HG03442 (cell line): ENCODE results near the gene AFF3.

Experiments used
- ATAC-seq: cut with Tn5 transposase; IDR thresholded peaks from one replicate; pipeline ENCODE4 v1.9.1; 2021; ENCODE audit warnings: mild to moderate bottlenecking, moderate library complexity; ENCODE audit not compliant: unreplicated experiment

The AFF3 gene

DNA sequence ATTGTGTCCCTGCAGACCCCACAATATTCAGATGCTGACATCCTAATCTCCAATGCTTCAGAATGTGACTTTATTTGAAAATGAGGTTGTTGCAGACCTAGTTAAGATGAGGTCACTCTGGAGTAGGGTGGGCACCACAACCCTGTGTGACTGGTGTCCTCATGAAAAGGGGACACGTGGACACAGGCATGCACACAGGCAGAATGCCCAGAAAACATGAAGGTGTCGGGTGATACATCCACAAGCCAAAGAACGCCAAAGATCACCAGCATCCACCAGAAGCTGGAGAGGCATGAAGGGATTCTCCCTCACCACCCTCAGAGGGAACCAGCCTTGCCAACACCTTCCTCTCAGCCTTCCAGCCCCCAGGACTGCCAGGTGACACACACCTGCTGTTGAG, 69.3 kb downstream of the AFF3 start:
- ATAC-seq, result no peak

DNA sequence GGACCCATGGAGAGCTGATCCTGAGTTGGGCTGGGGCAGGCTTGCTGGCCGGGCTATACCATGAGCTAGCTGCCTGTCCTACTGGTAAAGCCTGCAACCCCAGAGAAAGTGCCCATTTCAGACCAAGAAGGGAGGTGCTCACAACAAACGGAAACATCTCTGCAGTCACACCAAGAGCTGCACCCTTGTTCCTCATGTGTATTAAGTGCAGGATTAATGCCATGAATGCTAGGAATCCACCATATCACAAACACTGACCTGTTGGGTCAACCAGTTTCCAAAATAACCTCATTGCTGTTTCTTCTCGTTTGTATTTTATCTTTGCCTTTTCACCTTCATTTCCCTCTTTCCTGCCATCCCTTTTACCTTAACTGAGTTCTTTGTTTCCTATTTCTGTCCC, 69.9 kb downstream of the AFF3 start:
- ATAC-seq, result no peak

DNA sequence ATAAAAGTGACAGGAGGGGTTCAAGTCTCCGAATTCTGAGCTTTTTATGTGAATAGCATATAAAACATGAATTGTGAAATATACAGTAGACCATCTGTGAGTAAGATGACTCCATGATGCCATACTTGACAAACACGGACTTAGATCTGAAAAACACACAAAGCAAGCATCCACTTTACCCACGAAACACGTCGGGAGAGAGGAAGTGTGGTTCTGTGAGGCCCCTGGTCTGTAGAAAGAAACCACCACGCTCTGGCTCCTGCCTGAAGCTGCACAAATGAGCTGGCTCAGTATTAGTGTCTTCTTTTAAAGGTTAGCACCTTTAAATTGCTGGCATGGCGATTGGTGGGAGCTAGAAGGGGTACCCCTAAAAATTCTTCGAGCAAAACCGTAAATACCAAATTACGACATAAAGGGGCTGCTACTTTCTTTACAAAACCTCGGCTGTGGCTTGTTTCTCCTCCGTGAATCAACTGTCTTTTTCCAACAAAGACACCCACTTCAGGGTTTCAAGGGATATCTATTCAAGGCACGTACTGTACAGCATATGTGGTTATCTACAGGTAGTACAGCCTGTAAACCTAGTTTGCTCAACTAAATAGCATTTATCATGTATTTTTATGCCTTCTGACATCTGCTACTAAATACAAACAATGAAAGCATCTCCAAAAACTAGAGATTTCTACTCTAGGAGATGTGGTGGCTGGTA, 70.9 kb downstream of the AFF3 start:
- ATAC-seq, result no peak

DNA sequence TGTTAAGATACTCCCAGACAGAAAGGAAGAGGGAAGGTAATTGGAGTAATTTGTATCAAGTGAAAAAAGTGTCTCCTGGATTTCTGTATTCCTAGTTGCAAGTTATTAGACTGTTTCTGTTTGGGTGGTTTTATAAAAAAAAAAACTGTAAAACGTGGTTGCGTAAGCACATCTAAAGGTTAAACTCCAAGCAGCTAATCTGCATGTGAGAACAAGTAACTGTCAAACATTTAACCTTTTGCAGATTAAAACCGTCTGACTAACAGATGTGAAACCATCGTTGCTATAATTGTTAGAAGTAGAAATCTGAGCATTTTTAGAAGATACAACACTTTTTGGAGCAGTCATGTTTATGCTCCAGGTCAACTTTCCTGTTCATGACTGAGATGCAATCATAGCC, 72.3 kb downstream of the AFF3 start:
- ATAC-seq, result no peak

DNA sequence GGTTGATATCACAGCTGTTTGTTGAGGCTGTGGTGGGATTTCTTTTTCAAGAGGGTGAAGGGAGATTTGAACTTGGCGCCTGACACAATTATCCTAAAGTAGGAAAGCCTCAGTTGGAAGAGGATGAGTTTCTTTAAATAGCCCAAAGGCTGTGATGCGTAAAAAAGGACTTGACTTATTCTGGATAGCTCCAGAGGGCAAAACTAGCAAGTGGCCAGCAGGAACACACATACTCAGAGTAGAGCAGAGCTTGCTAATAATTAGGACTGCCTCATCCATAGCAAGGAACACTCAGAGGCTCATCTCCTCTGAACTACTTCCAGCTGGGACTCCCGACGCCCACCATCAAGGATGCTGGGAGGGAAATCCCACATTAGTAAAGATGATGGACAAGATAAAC, 74.0 kb downstream of the AFF3 start:
- ATAC-seq, result no peak

DNA sequence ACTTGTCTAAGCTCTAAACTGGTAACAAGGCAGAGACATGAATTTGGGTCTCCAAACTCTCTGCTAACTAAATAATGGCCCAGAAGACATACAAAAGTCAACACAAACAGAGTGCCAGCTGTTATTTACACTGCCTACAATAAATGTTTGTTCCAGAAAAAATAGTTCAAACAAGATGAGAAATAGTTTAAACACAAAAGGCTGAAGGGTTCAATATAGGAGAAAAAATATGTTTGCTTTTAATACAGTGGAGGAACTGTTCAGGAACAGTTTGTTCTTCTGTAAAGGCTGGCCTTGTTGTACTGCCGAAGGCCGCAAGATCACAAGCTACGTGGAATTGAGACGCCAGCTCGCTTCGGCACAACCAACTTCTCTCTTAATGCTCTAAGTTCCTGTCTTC, 74.6 kb downstream of the AFF3 start:
- no peak for ATAC-seq

DNA sequence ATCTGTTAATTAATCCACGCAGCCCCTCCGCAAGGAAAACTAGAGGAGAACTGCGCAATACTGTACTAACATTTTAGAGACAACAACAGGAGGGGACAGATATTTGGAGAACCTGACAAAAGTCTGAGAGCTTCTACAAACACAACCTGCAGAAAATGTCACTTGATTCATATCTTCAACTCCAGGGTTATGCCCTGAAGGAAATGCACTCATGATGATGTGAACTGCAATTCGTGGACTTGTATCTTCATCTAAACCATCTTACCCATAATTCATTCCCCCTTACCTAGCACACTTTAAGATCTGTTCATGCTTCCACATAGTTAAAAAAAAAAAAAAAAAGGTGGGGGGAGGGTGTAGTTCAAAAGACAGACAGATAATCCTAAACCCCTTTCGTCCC, 75.5 kb downstream of the AFF3 start:
- no peak for ATAC-seq

DNA sequence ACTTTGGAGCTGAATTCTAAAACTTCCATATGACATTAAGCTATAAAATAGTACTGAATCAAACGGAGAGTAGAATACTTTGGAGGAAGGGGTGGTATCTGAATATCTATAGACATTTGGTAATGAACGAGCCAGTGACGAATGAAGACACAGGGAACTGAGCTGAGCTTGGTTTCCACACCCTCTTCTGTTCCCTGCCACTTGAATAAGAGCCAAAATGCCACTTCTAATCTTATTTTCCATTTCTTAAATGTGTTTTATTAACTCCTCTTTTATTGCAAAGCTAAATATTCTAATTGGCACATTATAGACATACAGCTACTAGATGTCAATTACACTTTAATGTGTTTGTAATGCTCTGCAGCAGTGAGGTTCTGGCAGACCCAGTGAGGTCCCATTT, 76.1 kb downstream of the AFF3 start:
- no peak for ATAC-seq

DNA sequence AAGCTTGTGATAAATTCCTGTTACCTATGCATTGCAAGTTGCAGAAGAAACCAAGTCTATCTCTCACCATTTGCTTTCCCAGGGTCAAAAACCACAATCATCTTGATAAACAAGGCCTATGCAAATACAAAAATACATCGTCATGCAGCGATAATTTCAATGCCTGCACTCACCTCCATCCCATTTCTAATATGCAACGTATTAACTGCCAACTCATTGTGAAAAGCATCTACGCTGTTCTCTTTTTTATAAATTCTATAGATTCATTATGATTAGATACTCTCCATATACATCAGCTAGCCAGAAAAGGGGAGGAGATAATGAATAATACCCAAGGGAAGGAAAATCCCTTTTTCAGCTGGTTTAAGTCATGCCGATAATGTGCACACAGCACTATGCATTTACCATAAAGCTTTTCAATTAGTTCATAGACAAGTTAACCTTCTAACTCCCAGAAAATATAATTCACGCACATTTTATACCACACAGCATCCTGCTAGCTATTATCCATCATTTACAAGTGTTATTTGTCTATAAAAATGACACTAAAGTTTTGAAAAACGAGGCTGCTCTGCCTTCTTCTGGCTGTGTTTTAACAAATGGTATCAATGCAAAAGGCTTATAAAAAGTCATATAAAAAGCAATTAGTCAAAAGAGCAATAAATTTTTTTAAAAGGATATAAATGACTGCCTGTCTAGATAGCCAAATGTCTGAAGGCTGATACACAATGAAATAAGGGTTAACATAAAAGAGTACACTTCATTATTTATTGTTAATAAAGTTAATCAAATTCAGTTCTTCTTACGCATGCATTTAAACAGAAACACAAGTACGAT, 77.6 kb downstream of the AFF3 start:
- ATAC-seq, result no peak

DNA sequence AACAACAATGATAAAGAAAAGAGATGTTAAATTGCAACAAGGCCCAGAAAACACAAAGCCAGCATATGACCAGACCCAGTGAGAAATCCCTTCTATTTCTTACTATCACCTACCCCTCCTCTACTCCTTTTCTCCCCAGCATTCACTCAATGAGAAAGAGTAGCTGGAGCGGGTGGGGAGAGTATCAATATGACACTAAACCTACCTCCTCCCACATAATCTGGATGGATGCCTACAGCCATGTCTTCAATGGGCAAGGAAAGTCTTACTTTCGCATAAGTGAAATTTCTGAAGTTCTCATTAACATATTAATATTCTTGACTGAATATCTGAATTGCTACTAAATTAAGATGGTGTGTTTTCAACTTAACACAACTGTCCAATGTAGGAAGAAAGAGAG, 78.2 kb downstream of the AFF3 start:
- ATAC-seq, result no peak

DNA sequence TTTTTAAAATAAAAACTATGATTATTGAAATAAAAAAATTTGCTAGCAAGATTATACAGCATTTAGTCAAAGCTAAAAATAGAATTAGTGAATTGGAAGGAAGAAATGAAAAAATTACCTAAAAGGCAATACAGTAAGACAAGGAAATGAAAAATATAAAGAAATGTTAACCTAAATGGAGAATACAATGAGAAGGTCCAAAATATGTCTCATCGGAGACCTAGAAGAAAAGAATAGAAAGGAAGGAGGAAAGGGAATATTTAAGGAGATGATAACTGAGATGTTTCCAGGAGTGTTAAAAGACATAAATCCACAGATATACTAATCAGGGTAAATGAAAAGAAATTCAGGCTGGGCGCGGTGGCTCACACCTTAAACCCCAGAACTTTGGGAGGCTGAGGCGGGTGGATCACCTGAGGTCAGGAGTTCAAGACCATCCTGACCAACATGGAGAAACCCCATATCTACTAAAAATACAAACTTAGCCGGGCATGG, 78.9 kb downstream of the AFF3 start:
- no peak for ATAC-seq

DNA sequence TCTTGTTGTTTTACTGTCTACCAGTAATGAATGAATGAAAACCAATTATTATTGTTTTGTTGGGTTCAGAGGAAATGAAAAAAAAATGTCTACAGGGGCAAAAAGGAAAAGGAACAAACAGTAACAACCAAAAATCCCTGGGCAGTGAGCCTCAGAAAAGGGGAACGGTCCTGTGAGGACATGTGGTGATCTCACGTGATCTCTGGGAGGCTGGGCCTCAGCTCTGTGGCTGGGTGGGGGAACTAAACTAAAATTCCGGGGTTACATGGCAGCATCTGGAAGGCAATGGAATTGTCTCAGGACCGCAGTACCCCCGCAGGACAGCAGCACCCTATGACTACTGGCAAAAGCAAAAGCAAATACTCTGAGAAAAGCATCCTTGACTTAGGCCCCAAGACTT, 80.1 kb downstream of the AFF3 start:
- no peak for ATAC-seq

DNA sequence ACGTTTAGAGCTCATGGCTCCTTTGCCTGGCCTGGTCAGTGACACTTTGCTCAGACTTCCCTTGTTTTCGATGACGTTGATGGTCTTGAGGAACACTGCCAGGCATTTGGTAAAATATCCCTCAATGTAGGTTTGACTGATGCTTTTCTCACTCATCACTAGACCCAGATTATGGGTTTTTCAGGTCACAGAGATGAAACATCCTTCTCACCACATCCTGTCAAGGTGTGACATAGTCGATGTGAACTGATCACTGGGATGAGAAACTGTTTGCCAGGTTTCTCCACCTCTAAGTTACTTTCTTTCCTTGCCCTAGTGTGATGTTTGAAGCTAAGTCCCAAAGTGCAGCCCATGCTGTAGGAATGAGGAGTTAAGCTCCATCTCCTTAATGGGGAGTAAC, 81.5 kb downstream of the AFF3 start:
- ATAC-seq, result no peak

DNA sequence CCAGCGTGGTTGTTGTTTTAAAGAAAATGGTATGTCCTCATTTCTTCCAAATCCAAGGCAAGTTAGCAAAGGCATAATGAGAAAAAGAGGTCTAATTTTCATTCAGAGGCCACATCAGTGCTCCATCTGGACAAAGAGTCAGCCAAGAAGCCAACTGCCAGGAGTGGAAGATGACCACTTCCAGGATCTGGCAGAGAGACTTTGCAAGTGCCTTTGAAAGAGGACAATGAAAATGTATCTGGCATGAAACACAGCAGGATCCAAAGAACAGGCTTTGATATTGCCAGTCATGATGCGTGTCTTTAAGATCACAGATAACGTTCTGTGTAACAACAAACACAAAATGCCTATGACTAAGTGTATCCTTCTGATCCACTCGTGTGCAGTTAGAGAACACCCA, 82.8 kb downstream of the AFF3 start:
- ATAC-seq, result no peak

DNA sequence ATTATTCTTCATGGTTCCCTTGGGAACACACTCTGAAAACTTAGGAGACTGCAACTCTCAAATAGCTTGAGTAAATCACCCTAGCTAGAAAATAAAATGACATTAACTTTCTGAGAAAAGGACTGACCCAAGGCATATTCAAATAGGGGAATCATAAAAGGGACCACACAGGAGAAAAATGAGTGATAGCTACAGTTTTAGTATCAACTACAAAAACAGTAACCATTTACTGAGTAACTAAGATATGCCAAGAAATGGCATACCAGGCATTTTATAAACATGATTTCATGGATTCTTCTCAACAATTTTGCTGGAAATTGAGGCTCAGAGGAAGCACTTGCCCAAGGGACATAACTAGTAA, 84.5 kb downstream of the AFF3 start:
- ATAC-seq, result no peak

DNA sequence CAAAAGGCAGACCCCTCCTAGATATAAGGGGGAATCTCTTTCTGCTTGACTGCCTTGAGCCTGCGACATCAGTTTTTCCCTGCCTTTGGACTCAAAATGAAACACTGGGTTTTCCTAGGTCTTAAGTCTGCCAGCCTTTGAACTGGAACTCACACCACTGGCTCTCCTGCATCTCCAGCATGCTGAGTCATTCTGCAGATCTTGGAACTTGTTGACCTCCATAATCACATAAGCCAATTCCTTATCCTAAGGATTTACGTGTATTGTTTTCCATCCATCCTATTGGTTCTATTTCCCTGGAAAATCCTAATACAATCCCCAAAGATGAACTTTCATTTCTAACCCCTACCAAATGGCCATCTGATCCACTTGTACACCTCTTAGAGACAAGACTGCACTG, 88.0 kb downstream of the AFF3 start:
- no peak for ATAC-seq

DNA sequence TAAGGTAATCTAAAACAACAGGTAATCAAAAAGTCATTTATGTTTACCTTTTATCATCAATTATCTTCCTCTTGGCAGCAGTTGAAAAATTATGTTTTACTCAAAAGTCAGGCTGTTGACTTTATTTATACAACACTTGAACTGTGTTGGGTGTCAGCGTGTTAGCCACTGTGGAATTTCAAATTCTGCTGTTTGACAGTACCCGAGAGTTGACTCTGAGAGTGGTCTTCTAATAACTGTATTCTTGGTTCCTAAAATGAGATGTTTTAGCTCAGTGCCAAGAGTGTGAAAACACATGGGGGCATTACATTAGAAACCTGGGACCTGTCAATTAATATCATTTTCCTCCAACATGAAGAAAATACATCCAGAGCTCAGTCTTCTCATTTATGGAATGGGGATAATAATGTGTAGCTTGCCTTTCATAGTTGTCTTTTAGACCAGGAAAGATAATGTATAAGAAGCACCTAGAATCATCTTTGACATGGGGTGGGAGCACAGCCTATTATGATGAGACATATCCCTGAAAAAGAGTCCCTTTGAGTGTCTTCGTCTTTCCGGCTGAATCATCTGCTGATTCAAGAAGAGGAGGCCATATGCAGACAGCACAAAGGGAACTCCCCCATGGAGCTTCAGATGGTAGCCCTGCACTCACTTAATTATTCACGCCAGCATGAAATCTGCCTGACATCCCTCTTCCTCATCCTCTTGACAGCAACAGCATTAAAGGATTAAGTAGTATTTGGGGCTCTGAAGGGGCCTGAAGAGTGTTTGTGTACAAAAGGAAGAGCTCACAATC, 89.1 kb downstream of the AFF3 start:
- no peak for ATAC-seq

DNA sequence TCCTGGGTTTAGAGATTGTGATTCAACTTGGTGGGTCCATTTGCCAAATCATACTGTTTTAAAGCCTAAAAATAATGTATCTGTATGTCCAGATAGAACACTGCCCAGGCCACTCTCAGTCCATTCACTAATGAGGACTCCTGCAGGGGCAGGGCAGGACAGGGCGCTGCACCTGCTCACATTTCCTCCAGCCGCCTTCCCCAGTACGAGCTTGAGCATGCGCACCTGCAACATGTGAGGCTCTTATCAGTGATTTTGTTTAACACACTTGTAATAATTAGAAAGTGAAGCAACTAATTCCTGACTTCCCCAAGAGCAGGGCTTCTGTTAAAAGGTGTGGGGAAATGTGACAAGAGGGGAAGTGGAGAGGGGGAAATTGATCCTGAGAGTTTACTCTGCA, 89.7 kb downstream of the AFF3 start:
- ATAC-seq, result no peak

DNA sequence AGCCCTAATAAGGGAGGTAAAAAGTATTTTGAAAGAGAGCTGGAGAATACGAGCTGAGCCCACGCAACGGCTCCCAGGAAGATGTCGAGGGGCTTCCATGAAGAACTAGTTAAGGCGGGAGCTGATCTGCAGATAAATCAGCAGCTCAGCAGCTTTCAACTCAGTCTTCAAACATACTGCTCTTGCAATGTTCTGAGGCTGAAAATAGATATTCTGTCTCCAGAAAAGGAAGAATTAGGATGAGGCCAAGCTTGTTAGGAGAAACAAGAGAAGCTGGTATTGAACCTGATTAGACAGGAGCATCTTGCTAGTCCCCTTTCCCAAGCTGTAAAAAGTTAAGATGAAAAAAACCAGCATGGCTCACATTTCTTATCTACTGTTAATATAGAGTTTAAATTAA, 91.1 kb downstream of the AFF3 start:
- no peak for ATAC-seq

DNA sequence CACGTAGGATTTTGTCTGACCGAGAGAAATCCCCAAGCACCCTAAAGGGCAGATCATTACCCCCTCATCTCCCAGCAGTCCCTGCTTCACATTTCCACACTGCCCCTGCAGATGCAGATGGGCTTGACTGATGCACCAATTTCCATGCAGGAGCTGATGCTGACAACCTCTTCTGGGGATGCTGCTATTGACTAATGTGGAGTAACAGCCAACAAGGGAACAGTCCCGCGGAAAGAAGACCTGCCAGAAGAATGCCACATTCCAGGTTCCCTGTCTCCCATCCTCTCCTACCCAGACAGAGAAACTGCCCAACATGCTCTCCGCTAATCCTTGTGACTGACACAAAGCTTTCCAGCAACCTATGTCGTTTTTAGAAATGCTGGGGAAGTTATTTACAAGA, 91.7 kb downstream of the AFF3 start:
- no peak for ATAC-seq
